ENCODE measurements around the gene FH. TPM values are rescaled to one million over a fixed set of nuclear protein-coding genes. Genes with fewer than 3 reads are reported as not detected.

The FH gene
- polyA plus RNA-seq, 1 donor (not counting 4 experiments of a cell fraction or from before 2014, with no cell fraction given), result 101 TPM

DNA sequence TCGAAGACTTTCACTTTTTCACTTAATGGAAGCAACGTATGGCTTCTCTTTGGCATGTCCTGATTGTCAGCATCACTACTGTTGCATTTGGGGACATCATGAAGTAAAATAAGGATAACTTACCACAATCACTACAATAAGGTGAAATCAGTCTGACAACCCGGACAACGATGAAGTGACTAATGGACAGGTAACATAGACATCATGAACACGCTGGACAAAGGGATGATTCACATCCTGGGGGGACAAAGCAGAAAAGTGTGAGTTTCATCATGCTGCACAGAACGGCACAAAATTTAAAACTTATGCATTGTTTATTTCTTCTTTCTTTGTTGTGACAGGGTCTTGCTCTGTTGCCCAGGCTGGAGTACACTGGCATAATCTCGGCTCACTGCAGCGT lies 53.9 kb downstream of the FH start:
- no peak overlapping the region for H3K27ac ChIP-seq (ENCODE audit: control insufficient read depth, insufficient read depth, low read length)

GRCh38 chr1:241464985-241465384 lies 54.6 kb downstream of the FH start:
- Histone ChIP-seq H3K9me3 (ENCODE audit: control insufficient read depth, low read depth, low read length) (no peaks in the 10 kb centered on the region), H3K27ac (ENCODE audit: control insufficient read depth, insufficient read depth, low read length) (no peak overlapping the region), H2AFZ (ENCODE audit: control insufficient read depth, low read length) (no peak overlapping the region), H4K20me1 (ENCODE audit: control insufficient read depth, extremely low read depth, insufficient read depth, low read length) (no peaks in the 10 kb centered on the region), H3K4me3 (ENCODE audit: control insufficient read depth in 2 of 3, extremely low read depth in 1 of 3, insufficient read depth in 2 of 3, low read depth in 1 of 3, low read length in 3 of 3) (no peak overlapping the region), H3K9me1 (ENCODE audit: control insufficient read depth, extremely low read depth, insufficient read depth, low read length) (no peaks in the 10 kb centered on the region), H3K79me2 (ENCODE audit: control insufficient read depth, insufficient read depth, low read length) (no peaks in the 10 kb centered on the region), H3K4me2 (ENCODE audit: control insufficient read depth, extremely low read depth, insufficient read depth, low read depth, low read length) (no peak overlapping the region), H3K27me3 (ENCODE audit: control insufficient read depth, extremely low read depth, insufficient read depth, low read length) (no peaks in the 10 kb centered on the region), H3K36me3 (ENCODE audit: control insufficient read depth in 2 of 2, extremely low read depth in 1 of 2, insufficient read depth in 2 of 2, low read length in 2 of 2) (no peaks in the 10 kb centered on the region), H3K4me1 (ENCODE audit: control insufficient read depth, extremely low read depth, insufficient read depth, low read length) (no peaks in the 10 kb centered on the region), H3K9ac (ENCODE audit: control insufficient read depth, extremely low read depth, insufficient read depth, low read length) (no peak overlapping the region)
- DNase-seq (ENCODE audit: low read depth, low spot score) (no peak), FAIRE-seq (no peak)
- no peak for TF ChIP-seq EZH2 (IDR thresholded peaks at IDR 0.05; ENCODE audit: low read length)
- TF ChIP-seq CTCF (optimal IDR thresholded peaks at IDR 0.05 in 1 of 3, IDR thresholded peaks at IDR 0.05 in 1 of 3, conservative IDR thresholded peaks at IDR 0.05 in 1 of 3; ENCODE audit: extremely low read depth in 1 of 3, insufficient read depth in 2 of 3, low read length in 3 of 3), result no peak
- dilution Hi-C loops (cut with MboI; ENCODE audit: extremely low pct_ligation_motif_present, low sequenced_read_pairs), result no loop called here

More for the DNA sequence above, 53.9 kb downstream of the FH start:
- no peaks in the 10 kb centered on the region for H3K9me3 ChIP-seq (ENCODE audit: control insufficient read depth, low read depth, low read length)
- H3K4me1 ChIP-seq (ENCODE audit: control insufficient read depth, extremely low read depth, insufficient read depth, low read length), result no peaks in the 10 kb centered on the region
- H3K79me2 ChIP-seq (ENCODE audit: control insufficient read depth, insufficient read depth, low read length), result no peaks in the 10 kb centered on the region
- no peak overlapping the region for H2AFZ ChIP-seq (ENCODE audit: control insufficient read depth, low read length)
- DNase-seq (ENCODE audit: low read depth, low spot score) (no peak), FAIRE-seq (peak; percentile 39)
- H3K9ac ChIP-seq (ENCODE audit: control insufficient read depth, extremely low read depth, insufficient read depth, low read length), result no peak overlapping the region
- H3K36me3 ChIP-seq (ENCODE audit: control insufficient read depth in 2 of 2, extremely low read depth in 1 of 2, insufficient read depth in 2 of 2, low read length in 2 of 2), result no peaks in the 10 kb centered on the region
- no peaks in the 10 kb centered on the region for H3K27me3 ChIP-seq (ENCODE audit: control insufficient read depth, extremely low read depth, insufficient read depth, low read length)
- no peaks in the 10 kb centered on the region for H4K20me1 ChIP-seq (ENCODE audit: control insufficient read depth, extremely low read depth, insufficient read depth, low read length)
- dilution Hi-C loops (cut with MboI; ENCODE audit: extremely low pct_ligation_motif_present, low sequenced_read_pairs), result no loop called here
- H3K4me2 ChIP-seq (ENCODE audit: control insufficient read depth, extremely low read depth, insufficient read depth, low read depth, low read length), result no peak overlapping the region
- no peak overlapping the region for H3K4me3 ChIP-seq (ENCODE audit: control insufficient read depth in 2 of 3, extremely low read depth in 1 of 3, insufficient read depth in 2 of 3, low read depth in 1 of 3, low read length in 3 of 3)
- no peaks in the 10 kb centered on the region for H3K9me1 ChIP-seq (ENCODE audit: control insufficient read depth, extremely low read depth, insufficient read depth, low read length)
- TF ChIP-seq EZH2 (IDR thresholded peaks at IDR 0.05; ENCODE audit: low read length), result no peak
- TF ChIP-seq CTCF (optimal IDR thresholded peaks at IDR 0.05 in 1 of 3, IDR thresholded peaks at IDR 0.05 in 1 of 3, conservative IDR thresholded peaks at IDR 0.05 in 1 of 3; ENCODE audit: extremely low read depth in 1 of 3, insufficient read depth in 2 of 3, low read length in 3 of 3), result no peak

Data from keratinocyte (primary cell).